Neural progenitor cell (in vitro differentiated cells): ENCODE measurements around the gene KMT2E.

Experiments
- EZH2 ChIP-seq: fragments of 200-600 bp; sonication (generic); IDR thresholded peaks from 2 replicates; pipeline ENCODE4 v1.6.1; 2017; ENCODE audit warnings: antibody characterized with exemption, mild to moderate bottlenecking, moderate library complexity
- EZH2phosphoT487 ChIP-seq: fragments of 200-600 bp; sonication (generic); IDR thresholded peaks from 2 replicates; pipeline ENCODE4 v1.6.1; 2017; ENCODE audit warnings: antibody characterized with exemption
- TF ChIP-seq, protein P1 (sequence below): fragments of 200-600 bp; sonication (generic); IDR thresholded peaks from 2 replicates; pipeline ENCODE4 v1.5.1; 2017; ENCODE audit warnings: antibody characterized with exemption, mild to moderate bottlenecking

DNA sequence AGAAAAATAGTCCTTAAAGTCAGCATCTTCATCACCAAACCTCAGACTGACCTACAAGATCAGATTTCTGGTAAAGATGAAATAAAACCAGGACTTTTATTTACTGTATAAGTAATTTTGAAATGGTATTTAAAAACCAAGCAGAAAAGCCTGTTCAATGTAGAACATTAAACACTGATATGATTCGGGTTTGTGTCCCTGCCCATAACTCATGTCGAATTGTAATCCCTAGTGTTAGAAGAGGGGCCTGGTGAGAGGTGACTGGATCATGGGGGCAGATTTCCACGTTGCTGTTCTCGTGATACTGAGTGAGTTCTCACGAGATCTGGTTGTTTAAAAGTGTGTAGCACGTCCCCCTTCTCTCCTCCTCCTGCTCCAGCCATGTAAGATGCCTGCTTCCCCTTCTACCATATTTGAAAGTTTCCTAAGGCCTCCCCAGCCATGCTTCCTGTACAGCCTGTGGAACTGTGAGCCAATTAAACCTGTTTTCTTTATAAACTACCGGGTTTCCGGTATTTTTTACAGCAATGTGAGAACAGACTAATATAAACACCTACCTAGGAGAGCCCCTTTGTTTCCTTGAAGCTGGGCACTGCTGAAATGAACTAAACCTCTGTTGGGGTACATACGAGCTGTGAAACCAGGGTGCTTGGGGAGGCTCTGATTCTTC lies 120.1 kb downstream of the KMT2E start:
- TF ChIP-seq EZH2 (no peak), EZH2phosphoT487 (no peak)
- TF ChIP-seq, protein P1, sequence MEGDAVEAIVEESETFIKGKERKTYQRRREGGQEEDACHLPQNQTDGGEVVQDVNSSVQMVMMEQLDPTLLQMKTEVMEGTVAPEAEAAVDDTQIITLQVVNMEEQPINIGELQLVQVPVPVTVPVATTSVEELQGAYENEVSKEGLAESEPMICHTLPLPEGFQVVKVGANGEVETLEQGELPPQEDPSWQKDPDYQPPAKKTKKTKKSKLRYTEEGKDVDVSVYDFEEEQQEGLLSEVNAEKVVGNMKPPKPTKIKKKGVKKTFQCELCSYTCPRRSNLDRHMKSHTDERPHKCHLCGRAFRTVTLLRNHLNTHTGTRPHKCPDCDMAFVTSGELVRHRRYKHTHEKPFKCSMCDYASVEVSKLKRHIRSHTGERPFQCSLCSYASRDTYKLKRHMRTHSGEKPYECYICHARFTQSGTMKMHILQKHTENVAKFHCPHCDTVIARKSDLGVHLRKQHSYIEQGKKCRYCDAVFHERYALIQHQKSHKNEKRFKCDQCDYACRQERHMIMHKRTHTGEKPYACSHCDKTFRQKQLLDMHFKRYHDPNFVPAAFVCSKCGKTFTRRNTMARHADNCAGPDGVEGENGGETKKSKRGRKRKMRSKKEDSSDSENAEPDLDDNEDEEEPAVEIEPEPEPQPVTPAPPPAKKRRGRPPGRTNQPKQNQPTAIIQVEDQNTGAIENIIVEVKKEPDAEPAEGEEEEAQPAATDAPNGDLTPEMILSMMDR = no peak
